GM21619 (cell line): Measurements from ENCODE around the gene CWF19L1.

Experiments used
- ATAC-seq: cut with Tn5 transposase; IDR thresholded peaks from one replicate; pipeline ENCODE4 v1.9.1; 2021; ENCODE audit not compliant: unreplicated experiment

Gene CWF19L1

DNA sequence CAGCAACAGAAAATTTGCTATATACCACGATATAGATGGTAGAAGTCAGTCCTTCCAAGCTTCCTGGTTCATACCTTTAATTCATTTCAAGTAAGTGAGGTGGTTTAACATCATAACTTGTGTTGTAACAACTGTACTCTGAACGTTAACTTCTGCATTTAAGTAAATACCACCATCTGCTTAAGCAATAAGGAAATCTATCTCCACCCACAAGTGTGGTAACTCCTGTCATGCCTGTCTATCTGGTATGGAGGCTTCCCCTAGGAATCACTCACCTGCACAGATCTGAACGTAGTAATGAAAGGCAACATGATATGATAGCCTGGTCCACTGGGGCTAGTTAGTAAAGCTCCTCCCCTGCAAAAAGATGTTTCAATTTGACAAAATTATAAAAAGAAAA is 84.0 kb downstream of the CWF19L1 start:
- ATAC-seq = no peak

DNA sequence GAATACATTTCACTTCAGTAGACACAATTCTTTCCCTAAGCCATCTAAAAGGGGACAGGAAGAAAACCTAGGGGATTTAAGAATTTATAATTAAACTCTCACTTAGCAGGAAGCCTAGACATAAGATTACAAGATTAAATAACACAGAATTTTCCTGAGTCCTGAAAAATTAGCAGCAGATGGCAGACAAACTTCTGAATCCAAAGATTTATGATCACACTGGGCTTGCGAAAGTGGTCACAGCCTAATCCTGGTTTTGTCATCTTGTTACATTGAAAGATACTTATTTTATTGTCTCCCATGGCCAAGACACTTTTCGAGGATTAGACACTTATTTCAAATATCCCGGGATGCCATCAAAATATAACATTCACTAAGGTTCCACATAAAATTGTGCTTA is 84.5 kb downstream of the CWF19L1 start:
- ATAC-seq = no peak
